ENCODE data around the gene COL20A1.
"Not testable (repeated sequence)": the region's sequence is repeated elsewhere in the genome, so short reads cannot be mapped to it uniquely, and the experiment has no call there.

Gene COL20A1

GRCh38 chr20:63322146-63322932, 29.4 kb downstream of the COL20A1 start:
- DNase-seq: no peak

GRCh38 chr20:63322933-63323273, 29.9 kb downstream of the COL20A1 start:
- no peak for DNase-seq

- no peak for DNase-seq
Observed at GRCh38 chr20:63323357-63323981, 30.5 kb downstream of the COL20A1 start.

- DNase-seq: no peak
Observed at GRCh38 chr20:63325021-63325471, 32.1 kb downstream of the COL20A1 start.

DNA sequence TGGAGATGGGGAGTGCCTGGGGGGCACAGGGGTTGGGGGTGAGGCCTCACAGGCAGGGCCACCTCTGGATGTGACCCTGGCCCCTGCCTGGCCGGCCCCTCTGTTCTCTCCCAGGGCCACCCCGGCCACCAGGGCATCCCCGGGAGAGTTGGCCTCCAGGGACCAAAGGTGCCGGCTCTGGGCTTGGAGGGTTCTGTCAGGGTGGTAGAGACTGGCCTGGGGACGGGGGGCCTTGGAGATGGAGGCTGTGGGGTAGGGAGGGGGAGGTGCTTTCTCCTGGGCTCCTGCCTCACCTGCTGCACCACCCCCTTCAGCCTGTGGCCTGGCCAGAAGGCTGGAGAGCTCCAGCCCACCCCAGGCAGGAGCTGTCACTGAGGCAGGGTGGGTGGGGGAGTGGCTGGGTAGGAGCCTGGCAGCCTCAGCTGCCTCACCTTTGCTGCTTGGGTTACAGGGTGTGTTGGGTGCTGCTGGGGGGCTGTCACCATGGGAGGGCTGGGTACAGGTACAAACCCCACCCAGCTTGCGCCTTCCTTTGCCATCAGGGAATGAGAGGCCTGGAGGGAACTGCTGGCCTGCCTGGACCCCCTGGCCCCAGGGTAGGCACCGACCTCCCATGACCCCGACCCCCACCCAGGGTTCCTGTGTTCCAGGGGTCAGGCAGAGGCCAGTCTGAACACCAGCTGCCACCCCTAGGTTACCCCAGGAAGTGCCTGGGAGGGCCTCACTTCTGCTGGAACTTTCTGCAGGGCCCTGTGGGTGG, 32.7 kb downstream of the COL20A1 start:
- DNase-seq: no peak

- no peak for DNase-seq
Observed at GRCh38 chr20:63326314-63327230, 33.6 kb downstream of the COL20A1 start.

- no peak for DNase-seq
Observed at GRCh38 chr20:63327231-63327745, 34.3 kb downstream of the COL20A1 start.

- DNase-seq: no peak
Observed at GRCh38 chr20:63328026-63328700, 35.2 kb downstream of the COL20A1 start.

DNA sequence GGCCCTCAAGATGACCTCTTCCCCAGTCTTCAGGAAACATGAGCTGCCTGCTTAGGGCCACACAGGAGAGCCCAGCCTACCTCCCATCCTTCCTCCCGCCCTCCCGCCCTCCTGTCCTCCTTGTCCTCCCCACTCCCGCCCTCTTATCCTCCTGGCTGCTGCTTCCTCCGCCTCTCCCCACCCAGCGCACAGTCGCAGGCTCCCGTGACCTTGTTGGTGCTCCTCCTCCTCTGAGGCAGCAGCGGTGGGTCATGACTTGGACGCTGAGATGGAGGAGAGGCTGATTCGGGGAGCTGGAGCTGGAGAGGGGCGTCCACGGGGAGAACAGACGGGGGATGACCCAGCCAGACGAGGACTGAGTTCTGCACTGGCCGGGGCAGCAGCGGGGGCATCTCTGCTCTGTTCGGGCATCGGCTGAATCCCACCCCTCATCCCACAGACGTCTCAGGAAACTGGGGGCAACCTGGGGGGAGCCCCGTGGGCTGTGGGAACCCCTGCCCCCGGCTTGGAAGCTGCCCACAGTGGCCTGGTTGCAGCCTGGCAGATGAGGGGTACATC, 35.8 kb downstream of the COL20A1 start:
- no peak for DNase-seq

- DNase-seq: no peak
Observed at GRCh38 chr20:63329331-63330083, 36.5 kb downstream of the COL20A1 start.

DNA sequence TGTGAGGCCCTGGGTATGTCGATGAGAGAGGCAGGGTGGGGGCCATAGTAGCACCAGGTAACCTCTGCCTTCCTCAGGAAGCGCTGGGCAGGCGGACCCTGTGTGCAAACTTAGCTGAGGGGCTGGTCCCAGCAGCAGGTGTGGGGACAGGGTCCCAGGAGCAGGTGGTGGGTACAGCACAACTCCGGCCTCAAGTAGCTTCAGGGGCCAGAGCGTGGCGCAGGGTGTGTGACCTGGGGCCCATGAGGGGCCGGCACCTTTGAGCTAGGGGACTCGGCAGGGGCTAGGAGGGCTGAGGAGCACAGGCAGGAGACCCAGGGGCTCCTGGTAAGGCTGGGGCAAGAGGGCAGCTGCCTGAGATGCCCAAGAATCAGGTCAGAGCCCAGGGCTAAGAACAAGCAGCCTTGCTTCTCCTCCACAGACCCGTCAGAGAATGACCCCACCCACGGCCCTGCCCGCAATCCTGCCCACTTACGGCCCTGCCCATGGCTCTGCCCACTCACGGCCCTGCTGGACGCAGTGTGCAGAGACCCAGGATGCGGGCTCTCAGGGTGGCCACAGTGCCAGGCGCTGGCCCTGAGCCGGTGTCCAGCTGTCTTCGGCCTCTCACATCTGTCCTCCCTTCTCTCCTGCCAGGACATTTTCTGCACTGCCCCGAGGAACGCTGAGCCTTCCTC, 37.2 kb downstream of the COL20A1 start:
- no peak for DNase-seq

- DNase-seq: no peak
Observed at GRCh38 chr20:63330940-63331339, 38.0 kb downstream of the COL20A1 start.

GRCh38 chr20:63331741-63332400, 38.9 kb downstream of the COL20A1 start:
- DNase-seq: no peak

GRCh38 chr20:63332488-63333240, 39.7 kb downstream of the COL20A1 start:
- no peak for DNase-seq

- no peak for DNase-seq
Observed at GRCh38 chr20:63333241-63333836, 40.4 kb downstream of the COL20A1 start.

DNA sequence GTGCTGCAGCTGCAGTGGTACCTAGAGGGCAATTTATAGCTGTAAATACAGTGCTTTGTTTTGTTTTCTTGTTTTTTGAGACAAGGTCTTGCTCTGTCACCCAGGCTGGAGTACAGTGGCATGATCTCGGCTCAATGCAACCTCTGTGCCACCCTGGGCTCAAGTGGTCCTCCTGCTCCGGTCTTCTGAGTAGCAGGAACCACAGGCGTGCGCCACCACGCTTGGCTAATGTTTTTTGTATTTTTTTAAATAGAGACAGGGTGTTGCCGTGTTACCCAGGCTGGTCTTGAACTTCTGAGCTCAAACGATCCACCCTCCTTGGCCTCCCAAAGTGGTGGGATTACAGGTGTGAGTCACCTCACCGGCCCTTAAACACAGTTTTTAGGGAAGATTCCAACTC, 41.4 kb downstream of the COL20A1 start:
- DNase-seq: no peak

DNA sequence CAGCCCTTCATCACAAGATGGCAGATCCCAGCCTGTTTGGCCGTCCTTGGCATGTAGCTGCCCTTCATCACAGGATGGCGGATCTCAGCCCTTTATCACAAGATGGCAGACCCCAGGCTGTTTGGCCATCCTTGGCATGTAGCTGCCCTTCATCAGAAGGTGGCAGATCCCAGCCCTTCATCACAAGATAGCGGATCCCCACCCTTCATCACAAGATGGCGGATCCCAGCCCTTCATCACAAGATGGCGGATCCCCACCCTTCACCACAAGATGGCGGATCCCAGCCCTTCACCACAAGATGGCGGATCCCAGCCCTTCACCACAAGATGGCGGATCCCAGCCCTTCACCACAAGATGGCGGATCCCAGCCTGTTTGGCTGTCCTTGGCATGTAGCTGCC, 42.1 kb downstream of the COL20A1 start:
- not testable (repeated sequence) for DNase-seq

GRCh38 chr20:63335711-63336110, 42.7 kb downstream of the COL20A1 start:
- no peak for DNase-seq
